Stimulated activated CD8-positive, alpha-beta memory T cell treated with anti-CD3 and anti-CD28 coated beads, Interleukin-15, amount 100 ng/mL, for 24 hours (primary cell): ENCODE data around the gene SWSAP1.

Source experiments
- DNase-seq: peaks from one replicate; pipeline ENCODE4 v3.0.0-alpha.2; 2020; ENCODE audit warnings: low read depth

SWSAP1 gene

GRCh38 chr19:11355160-11356073 lies 19.0 kb upstream of the SWSAP1 start, which contains the start of gene PLPPR2:
Gene PLPPR2, plus strand, starts transcription at chr19:11355432. Its CDS starts 2,242 bp downstream, at chr19:11357674.
- peak; percentile 66 for DNase-seq

- no peak for DNase-seq
Measured at GRCh38 chr19:11356074-11356397, 18.4 kb upstream of the SWSAP1 start.

- no peak for DNase-seq
Measured at GRCh38 chr19:11356676-11357550, 17.6 kb upstream of the SWSAP1 start.

- DNase-seq = no peak
Measured at GRCh38 chr19:11359421-11359820, 15.0 kb upstream of the SWSAP1 start.

GRCh38 chr19:11361037-11361770 lies 13.3 kb upstream of the SWSAP1 start:
- DNase-seq = no peak

- DNase-seq = no peak
Measured at GRCh38 chr19:11361771-11362731, 12.4 kb upstream of the SWSAP1 start.

GRCh38 chr19:11363881-11364280 lies 10.6 kb upstream of the SWSAP1 start:
- no peak for DNase-seq

GRCh38 chr19:11364296-11364904 lies 10.1 kb upstream of the SWSAP1 start:
- DNase-seq = no peak

- DNase-seq = no peak
Measured at GRCh38 chr19:11364935-11365334, 9.5 kb upstream of the SWSAP1 start.

- DNase-seq = no peak
Measured at GRCh38 chr19:11365557-11366117, 8.8 kb upstream of the SWSAP1 start.

GRCh38 chr19:11367528-11367927 lies 6.9 kb upstream of the SWSAP1 start:
- DNase-seq = no peak

- DNase-seq = no peak
Measured at GRCh38 chr19:11370744-11371143, 3.7 kb upstream of the SWSAP1 start.

- no peak for DNase-seq
Measured at GRCh38 chr19:11373166-11373884, 1.1 kb upstream of the SWSAP1 start.

- DNase-seq = no peak
Measured at GRCh38 chr19:11373885-11374432, 507 bp upstream of the SWSAP1 start.

- no peak for DNase-seq
Measured at GRCh38 chr19:11375143-11375948, 880 bp downstream of the SWSAP1 start.

GRCh38 chr19:11377237-11377636 lies 2.8 kb downstream of the SWSAP1 start:
- DNase-seq = no peak

- no peak for DNase-seq
Measured at GRCh38 chr19:11377756-11378155, 3.3 kb downstream of the SWSAP1 start.
